Activated T-helper 9 cell treated with anti-CD3 and anti-CD28 coated beads, Interleukin-2, amount 50 U/mL, for 16 hours (primary cell): ENCODE data around the gene URB1.
"Not testable (repeated sequence)": the region's sequence is repeated elsewhere in the genome, so short reads cannot be mapped to it uniquely, and the experiment has no call there.

Source experiments
- DNase-seq: peaks from one replicate; pipeline ENCODE4 v3.0.0-alpha.2; 2020; ENCODE audit warnings: low read depth

Gene URB1

DNA sequence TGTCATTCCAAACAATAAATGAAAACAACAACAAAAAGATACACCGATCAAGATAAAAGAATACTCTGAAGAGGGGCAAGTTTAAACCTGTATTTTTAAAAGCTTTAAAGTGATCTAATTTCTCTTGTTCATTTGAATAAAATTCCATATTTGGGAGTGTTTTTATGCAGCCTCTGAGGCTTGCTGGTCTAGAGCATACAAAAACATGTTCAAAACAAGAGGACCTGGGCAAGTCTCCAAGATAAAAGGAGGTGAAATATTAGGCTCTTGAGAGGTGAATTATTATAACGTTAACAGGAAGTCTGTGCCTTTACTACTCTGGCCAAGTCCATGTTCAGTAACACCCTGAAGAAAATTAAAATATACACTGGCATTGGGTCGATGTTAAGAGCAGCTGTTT lies 20.1 kb downstream of the URB1 start:
- DNase-seq: no peak

DNA sequence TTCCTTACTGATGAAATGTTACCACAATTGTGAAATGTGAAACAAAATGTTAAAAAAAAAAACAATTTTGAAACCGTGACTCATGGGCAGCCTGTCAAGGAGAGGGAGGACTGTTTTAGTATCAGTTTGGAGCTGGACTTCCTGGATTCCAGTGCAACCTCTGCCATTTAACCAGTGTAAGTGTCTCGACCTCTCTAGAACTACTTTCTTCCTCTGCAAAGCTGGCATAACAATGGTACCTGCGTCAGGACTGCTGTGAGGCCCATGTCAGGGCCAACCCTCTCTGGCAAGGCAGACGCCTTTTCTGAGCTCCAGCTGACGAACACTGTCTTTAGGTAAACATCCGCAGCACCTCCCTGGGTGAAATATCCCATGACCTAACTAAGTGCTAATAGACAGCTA lies 20.9 kb downstream of the URB1 start:
- DNase-seq: no peak

DNA sequence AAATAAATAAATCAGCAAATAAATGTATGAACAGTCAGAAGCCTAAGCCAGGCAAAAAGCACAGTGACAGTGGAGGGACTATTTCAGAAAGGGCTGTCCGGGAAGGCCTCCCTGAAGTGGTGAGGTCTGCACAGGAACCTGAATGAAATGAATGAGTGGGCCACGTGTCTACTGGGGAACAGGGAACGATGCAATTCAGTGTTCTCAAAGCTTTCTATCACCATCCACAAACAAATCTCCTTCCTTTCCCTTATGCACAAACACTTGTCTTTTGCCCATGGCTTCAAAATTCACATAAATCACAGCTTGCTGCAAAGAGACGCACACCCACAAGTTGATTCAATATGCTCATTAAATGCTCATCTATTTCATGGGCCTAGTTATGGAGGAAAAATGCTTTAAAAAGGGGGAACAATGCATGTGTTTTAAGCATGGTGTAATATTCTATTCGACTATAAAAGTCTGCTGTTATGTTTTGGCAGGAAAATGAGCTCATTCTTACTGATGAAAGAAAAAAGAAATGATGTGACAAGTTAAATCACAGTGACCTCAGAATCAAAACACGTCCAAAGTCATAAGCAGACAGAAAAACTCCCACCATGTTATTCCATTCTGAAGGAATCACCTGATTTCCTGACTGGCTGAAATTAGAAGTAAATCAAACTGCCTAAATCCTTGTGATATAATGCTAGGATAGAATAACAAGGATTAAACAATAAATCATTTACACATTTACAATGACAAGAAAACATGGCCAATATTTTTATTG lies 21.6 kb downstream of the URB1 start:
- no peak for DNase-seq

DNA sequence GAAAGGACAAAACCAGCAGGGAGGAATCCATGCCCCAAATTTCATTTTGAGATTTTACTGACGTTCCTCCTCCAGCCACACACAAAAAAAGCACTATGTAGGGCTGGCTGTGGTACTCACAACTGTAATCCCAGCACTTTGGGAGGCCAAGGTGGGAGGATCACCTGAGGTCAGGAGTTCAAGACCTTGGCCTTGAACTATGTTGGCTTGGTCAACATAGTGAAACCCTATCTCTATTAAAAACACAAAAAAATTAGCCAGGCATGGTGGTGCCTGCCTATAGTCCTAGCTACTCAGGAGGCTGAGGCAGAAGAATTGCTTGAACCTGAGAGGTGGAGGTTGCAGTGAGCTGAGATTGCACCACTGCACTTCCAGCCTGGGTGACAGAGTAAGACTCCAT lies 23.9 kb downstream of the URB1 start:
- DNase-seq: not testable (repeated sequence)

DNA sequence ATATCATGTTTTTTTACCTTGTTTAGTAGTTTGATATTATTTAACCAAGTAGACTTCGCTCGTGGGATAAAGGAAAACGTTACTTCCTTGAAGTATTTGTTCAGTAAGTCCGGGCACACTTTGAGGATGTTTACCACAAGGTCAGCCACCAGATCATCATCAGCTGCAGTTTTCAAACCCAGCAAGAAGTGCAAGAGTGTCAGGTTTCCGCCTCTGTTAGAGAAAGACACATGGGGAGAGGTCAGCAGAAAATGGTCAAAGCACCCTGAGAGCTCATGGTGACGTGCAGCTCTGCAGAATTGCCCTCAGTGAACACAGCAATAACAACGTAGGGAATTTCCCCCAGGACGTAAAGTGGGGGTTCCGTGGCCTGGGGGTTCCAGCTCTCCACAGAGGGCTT lies 24.4 kb downstream of the URB1 start:
- no peak for DNase-seq

DNA sequence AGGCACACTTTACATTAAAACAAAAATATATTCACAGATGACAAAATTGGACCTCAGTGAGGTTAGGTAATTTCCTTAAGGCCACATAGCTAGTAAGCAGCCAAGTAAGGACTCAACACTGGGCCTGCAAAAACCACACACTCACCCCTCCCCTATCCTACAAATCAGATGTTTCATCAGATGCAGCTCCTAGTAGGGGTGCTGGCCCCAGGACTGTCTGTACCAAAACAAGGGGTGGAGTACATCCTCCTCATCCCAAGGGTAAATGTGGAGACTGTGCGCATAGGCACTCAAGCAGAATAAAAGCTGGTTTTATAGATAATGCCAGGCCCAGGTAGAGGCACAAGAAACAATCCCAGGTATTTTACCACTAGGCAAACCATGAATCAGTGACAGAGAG lies 25.7 kb downstream of the URB1 start:
- DNase-seq: no peak

DNA sequence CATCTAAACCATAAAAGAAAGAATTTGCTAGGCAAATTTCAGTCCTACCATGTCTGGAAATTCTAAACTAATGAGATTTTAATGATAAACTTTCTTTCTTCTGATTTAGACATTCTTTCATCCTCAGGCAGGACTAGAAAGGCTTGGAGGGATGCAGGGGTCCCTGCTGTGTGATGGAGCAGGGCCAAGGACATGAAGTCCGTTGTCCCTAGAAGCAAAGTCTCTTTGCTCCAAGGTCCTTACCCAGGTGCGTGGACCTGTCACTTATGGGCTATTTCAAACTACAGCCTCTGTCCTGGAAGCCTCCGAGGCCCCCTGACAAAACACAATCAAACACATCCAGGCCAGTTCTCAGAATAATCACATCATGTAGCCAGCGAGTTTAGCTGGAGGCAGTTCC lies 26.6 kb downstream of the URB1 start:
- DNase-seq: no peak

DNA sequence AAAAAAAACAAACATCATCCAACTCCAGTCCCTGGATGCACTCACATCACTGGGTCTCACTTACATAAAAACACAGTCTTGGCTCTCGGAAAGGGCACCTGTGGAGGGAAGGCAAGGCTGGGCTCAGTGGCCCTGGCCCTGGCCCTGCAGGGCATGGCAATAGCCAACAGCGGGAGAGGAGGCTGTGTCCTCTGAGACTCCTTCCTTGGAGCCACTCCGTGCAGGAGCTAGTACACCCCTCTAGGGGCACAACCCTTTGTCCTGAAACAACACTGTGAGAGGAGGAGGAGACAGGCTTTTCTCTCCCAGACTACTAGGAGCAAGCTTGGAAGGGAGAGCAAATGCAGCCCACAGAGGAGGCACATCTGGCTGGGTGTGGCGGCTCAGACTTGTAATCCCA lies 28.0 kb downstream of the URB1 start:
- DNase-seq: no peak

DNA sequence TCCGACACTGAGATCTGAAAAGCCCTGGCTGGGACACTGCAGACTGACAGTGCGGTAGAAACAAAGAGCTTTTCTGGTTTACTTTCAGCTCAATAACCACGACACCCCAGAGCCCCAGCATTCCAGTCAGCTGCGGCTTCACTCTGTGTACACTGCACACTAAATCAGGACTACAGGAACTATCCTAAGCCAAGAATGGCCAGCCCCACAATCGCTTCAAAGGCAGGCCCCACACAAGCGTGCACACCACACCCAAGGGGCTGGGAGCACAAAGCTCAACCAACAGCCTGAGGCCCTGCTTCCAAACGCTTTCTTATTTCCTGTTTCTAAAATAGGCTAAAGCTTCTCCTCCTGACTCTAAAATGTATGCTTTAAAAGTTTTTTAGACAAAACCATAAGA lies 28.4 kb downstream of the URB1 start:
- DNase-seq: no peak

DNA sequence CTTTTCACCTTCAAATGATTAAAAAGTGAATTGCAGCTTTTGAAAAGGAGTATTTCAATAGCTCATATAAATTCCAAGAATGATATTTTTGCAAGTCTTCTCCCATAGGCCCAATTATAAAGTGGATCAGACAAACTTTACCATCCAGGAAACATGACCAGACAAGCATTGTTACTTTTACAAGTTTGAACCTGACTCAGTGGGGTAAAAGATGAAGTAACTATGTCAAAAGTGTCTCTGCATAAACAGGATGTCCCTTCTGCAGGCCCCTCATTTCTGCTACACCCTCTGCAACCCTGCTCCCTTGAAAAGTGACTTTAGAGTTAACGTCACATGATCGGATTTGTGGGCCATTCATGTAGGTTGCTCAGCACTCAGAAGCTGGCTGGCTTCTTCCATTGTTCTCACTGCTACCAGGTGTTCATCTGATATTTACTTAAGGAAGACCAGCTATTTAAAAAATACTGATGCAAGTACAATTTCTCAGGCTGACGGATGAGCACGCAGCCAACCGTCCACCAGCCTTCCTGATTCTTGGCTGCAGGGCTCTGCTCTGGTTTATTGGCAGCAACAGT lies 32.3 kb downstream of the URB1 start:
- DNase-seq: no peak

DNA sequence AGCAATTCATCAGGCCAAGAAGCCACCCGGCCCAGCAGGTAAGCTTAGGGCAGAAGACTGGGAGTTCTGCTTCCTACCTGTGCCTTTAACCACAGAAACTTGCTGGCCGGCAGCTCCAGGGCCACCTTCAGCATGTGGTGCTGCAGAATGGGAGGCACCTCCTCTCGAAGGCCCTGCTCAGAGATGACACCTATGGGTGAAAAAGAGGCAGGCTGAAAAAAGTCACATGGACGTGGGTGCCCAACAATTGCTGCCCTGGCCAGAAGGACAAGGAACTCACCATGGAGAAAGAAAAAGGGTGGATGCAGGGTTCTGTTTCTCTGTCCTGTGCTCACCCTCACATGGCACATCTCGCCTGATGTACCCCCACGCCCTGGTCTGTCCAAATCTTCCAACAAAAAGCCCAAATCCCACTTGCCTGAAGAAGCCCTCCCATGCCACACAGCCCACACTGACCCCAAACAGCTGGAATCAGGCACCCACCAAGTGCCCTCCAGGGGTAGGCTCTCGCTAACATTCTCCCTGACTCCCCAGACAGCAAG lies 33.0 kb downstream of the URB1 start:
- no peak for DNase-seq

DNA sequence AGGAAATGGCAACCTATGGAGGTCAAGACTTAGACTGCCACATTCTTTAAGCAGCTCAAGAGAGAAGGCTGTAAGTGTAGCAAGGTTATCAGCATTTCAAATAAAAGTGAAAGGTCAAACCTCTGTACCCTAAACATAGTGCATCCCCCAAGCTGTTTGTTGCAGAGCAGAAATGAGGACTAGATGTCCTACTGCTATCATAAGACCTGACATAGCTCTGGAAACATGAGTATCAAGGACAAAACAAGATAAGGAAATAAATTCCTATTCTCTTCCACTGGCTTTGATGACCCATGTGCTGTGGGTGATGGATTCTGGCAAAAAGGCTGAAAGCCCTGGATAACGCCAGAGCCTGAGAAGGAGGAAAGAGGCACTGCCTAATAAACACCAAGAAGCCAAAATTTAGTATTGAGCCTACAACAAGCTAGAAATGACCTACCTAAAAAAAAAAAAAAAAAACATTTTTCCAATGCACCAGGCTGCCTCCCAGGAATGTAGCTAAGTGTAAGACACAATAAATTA lies 35.9 kb downstream of the URB1 start:
- DNase-seq: no peak

DNA sequence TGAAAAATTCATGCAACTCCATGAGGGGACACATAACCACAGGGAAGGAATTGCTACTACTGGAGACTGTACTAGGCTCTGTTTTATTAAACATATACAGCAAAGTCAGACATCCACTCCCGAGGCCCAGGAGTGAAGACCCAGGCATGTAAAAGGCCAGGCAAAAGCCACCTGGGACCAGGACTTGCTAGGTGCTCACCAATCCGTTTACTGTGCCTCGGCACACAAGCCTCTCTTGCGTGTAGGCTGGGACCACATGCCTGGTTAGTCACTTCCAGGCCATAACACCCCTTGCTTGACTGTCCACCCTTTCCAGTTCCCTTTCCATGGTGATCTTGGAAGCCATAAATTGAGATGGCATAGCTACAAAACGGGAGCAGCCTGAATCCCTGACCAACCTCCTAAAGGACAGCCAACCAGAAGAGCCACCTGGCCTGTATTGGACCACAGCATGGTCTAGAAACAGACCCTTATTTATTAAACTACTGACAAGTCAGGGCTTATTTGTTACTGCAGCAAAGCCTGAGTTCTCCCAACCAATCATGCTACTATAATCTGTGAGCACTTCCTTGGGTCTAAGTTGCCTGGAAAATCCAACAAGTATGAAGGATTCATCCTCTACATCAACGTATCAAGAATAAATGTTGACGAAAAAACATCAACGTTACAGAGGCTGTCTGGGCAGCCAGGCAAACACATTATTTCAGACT lies 39.7 kb downstream of the URB1 start:
- DNase-seq: no peak

DNA sequence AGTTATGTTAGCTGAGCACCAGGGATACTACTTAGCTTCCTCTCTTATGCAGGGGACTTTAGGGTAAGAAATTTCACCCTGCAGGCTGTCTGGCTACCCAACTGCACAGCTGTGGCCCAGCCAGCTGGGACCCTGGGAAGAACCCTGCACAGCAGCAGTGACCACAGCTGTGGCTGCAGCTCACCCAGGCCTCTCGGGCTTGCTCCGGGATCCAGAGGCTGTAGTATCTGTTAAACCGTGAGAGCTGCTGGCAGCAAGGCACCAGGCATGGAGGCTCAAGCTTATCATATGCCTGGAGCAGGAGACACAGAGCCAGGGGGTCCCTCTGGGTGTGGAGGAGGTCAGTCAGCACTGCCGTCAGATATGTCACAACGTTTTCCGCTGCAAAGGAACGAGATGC lies 40.3 kb downstream of the URB1 start:
- no peak for DNase-seq

DNA sequence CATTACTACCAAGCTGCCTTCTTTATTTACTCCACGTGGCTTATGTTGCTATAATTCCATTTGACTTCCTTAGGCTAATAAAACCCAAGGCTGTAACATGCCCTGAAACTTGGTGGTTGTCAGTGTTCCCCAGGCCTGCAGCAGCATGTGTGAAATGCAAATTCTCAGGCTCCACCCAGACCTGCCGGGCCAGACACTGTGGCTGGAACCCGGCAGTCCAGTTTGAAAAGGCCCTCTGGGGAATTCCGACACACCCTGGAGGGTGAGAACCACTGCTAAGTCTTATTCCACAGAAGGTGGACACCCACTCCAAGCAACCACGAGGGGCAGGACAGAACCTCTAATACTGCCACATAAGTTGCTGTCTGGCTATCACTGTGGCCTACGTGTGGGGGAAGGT lies 41.4 kb downstream of the URB1 start:
- DNase-seq: no peak

DNA sequence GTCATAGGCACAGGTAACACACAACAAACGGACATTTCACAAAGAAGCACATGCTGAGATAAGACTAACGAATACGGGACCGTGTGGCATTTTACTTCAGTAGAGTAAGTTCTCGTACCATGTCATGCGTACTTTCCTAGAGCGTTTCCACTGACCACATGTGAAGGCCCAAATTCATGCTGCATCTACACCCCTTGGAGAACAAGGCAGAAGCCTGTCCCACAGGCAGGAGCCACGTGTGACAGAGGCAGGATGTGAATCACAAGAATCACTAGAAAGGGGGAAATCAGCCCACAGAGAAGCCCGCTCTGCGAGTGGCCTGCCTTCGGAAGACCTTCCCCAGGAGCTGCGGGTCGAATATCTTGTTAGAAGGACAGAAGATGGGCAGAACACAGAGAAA lies 41.8 kb downstream of the URB1 start:
- DNase-seq: no peak

DNA sequence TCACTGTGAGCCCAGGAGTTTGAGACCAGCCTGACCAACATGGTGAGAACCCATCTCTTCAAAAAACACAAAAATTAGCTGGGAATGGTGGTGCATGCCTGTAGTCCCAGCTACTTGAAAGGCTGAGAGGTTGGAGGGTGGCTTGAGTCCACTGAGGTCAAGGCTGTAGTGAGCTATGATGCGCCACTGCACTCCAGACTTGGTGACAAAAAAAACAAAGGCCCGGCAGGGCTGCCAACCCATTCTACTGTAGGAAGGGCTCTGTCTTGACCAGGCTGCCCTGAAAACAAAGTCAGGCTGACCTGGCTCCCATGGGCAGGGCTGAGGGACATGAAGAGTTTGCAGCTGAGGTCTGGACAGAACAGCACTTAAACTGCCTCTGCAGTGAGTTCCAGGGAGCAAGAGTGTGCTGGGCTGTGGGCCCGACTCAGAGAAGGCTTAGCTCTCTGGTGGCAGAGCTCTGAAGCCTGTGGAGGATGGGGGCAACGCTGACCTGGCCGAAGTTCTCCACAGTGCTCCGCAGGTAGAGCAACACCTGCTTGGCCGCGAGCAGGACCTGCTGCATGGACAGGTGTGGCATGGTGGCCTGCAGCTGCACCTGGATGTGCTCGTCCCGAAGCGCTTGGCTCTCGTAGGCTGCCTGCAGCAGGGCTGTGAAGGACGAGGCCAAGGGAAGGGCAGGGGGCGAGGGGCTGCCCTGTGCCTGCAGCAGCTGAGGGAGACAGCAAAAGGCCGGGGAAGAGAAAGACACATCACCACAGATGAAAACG lies 42.4 kb downstream of the URB1 start:
- no peak for DNase-seq

DNA sequence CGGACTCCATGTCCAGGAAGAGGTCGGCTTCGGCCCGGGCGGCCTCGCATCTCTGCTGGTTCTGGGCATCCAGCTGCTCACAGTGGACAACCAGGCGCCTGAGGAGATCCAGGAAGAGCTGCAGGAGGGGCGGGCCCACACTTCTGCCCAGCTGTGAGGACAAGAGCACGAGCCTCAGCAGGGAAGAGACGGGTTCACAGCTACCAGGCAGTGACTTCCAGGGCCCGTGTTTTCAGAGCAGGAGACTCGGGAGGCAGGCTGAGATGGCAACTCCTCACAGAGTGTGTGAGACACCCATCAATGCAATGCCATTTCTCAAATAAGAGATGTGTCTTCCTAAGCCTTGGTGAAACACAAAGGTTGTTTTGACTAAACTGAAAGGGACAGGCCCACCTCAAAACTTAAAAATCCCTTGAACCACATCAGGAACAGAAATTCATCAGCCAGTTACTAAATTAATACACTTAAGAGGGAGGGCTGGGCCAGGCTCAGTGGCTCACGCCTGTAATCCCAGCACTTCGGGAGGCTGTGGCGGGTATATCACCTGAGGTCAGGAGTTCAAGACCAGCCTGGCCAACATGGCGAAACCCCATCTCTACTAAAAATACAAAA lies 43.4 kb downstream of the URB1 start:
- no peak for DNase-seq

DNA sequence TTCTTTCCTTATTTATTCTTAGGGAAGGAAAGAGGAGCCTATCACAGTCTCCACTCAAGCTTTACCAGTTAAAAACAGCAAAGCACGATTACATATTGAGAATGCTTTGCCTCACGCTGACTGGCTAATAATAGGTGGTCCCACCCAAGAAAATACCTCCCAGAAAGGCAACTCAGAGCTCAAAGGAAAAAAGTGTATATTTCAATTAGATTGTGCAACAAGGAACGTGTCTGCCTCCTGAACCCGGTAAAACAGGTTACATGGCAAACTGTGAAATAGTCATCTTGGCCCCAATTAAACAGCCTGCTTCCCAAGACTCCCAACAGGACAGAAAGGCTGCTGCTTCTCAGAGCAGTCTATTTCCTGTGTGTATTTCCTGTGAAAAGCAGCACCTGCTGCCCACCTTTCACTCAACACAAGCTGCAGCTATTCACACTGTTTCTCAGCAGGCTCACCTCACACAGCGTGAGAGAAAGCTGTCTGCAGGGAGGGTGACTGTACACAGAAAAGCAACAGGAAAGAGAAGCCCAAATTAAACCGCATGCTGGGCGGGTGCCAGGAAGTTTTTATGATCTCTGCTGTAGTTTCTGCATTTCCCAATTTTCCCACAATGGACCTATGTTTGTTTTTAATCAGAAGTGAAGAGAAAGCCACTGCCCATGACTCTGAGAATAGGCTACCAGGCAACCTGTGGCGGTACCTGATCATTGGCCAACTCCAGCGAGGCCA lies 44.0 kb downstream of the URB1 start:
- DNase-seq: no peak

DNA sequence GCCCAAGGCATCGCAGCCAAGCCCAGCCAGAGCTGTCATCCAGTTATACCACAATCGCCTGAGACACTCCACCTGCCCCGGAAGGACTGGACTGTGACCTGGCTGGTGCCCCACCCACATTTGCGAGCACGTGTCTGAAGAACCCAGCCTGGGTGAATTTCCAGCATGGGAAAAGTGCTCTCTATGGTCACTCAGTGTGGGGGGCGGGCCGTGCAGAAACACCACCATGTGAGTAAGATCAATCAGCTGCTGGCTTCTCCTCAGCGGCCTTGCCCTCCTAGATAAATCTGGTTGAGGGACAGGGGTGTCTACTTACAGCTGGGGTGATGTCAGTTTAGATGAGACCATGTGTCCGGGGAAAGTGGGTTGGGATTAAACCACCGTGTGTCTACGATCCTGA lies 44.8 kb downstream of the URB1 start:
- DNase-seq: no peak

DNA sequence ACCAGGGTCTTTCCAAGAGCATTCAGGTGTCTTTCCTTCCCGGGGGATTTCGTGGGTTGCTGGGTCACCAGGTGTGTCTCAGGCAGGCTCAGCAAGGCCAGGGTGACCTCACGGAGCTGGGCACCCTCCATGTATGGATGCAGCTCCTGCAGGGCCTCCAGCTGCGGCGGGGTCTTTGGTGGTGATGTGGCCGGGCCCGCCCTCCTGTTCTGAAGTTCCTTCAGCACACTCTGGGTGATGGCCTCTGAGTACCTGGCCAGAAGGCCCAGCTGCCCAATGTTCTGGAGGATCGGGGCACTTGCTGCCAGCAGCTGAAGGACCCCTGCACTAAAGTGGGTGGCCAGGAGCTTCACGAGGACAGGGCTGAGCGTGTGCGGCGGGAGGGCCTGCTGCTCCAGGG lies 45.5 kb downstream of the URB1 start:
- no peak for DNase-seq
